ENCODE data around the gene MYADML2. TPM values are rescaled to one million over a fixed set of nuclear protein-coding genes. Genes with fewer than 3 reads are reported as not detected.

The MYADML2 gene
- total and polyA plus RNA-seq, 2 of the 8 experiments (the other 6 are each of a cell fraction or from before 2014, with no cell fraction given), result 0.26 to 0.47 TPM

DNA sequence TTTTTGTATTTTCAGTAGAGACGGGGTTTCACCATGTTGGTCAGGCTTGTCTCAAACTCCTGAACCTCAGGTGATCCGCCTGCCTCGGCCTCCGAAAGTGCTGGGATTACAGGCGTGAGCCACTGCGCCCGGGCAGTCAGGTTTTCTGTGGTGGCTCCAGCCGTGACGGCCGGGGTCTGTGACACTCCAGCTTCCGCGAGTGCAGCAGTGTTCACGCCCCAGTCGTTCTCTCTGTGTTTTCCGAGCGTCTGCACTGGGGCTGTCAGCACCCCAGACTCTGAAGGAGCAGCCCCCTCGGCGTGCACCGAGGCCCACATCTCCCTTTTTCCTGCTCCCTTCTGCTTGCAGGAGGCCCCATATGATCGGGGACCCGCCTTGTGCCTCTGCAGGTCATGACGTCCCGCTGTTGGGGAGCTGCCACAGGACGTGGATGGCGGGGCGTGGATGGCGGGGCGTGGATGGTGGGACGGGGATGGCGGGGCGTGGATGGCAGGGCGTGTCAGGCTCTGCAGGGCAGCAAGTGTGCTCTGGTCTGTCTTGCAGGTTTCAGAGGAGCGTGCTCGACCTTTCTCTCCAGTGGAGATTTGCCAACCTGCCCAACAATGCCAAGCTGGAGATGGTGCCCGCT is 36.1 kb upstream of the MYADML2 start:
- Histone ChIP-seq H2BK12ac (ENCODE audit: low read depth, low read length) (no peak overlapping the region), H4K5ac (ENCODE audit: insufficient read length, low read depth, low read length) (no peak overlapping the region), H3K56ac (replicated peaks; ENCODE audit: insufficient read length, low read depth, low read length) (no peak overlapping the region), H2BK5ac (ENCODE audit: low read depth, low read length) (no peak overlapping the region), H2BK120ac (replicated peaks; ENCODE audit: low read depth, low read length) (no peak overlapping the region), H2BK20ac (ENCODE audit: low read length) (no peak overlapping the region), H3K27ac (ENCODE audit: low read depth, low read length) (no peak overlapping the region), H2BK15ac (ENCODE audit: low read length) (no peak overlapping the region), H3K4me2 (ENCODE audit: insufficient read depth in 1 of 2, low read depth in 2 of 2, low read length in 2 of 2) (no peak overlapping the region), H3K23ac (ENCODE audit: insufficient read length) (no peak overlapping the region), H3K27me3 (replicated peaks in 1 of 4; ENCODE audit: control insufficient read depth in 3 of 4, extremely low read depth in 1 of 4, insufficient read depth in 3 of 4, low read length in 3 of 4) (no peaks in the 10 kb centered on the region), H4K20me1 (replicated peaks in 1 of 2; ENCODE audit: control insufficient read depth in 1 of 2, insufficient read depth in 2 of 2, low read length in 2 of 2) (peaks cover 0 to 8% of the 10 kb centered on the region in 2 experiments), H3K18ac (ENCODE audit: extremely low read depth, low read length) (no peak overlapping the region), H3K79me1 (ENCODE audit: low read depth, low read length) (0 out of 2 replicates have a peak, but pooled peaks cover 3% of the 10 kb centered on the region), H4K8ac (ENCODE audit: extremely low read depth, insufficient read depth, low read length) (no peak overlapping the region), H4K91ac (replicated peaks; ENCODE audit: insufficient read length, low read length) (no peak overlapping the region), H3K9ac (replicated peaks in 1 of 4; ENCODE audit: extremely low read depth in 1 of 4, low read depth in 3 of 4, low read length in 3 of 4) (no peak overlapping the region), H3K4me3 (ENCODE audit: extremely low read depth in 1 of 4, insufficient read depth in 2 of 4, low read depth in 3 of 4, low read length in 4 of 4) (no peak overlapping the region), H3K36me3 (ENCODE audit: control insufficient read depth in 2 of 4, insufficient read depth in 4 of 4, low read length in 3 of 4) (peaks cover 2 to 25% (median 16%) of the 10 kb centered on the region in 4 experiments; a peak in 6 of 8 replicates), H3K4me1 (replicated peaks in 1 of 4; ENCODE audit: control insufficient read depth in 3 of 4, insufficient read depth in 4 of 4, low read length in 3 of 4) (peaks cover 0 to 3% (median under 1%) of the 10 kb centered on the region in 4 experiments; a peak in 4 of 7 replicates), H3K9me3 (ENCODE audit: insufficient read depth in 2 of 2, low read depth in 1 of 2, low read length in 1 of 2) (no peaks in the 10 kb centered on the region), H3K14ac (ENCODE audit: insufficient read length) (no peak overlapping the region), H2AK5ac (ENCODE audit: low read depth, low read length) (no peak overlapping the region), H3K79me2 (ENCODE audit: control insufficient read depth in 1 of 2, insufficient read depth in 2 of 2, low read length in 2 of 2) (0 out of 4 replicates have a peak, but pooled peaks cover 0 to 4% of the 10 kb centered on the region in 2 experiments), H2AFZ (ENCODE audit: low read length) (no peak overlapping the region), H3K23me2 (ENCODE audit: low read depth, low read length) (peaks cover 2% of the 10 kb centered on the region; the same call in 1 of the 2 replicates), H3K4ac (replicated peaks; ENCODE audit: insufficient read length, low read depth, low read length) (no peak overlapping the region)
- 92% methylated on average over 23 of the region's 35 CpGs; no CpG with 5 or more reads in 1 of the 2 experiments for WGBS, 2 experiments (ENCODE audit: extremely low coverage in 1 of 2, insufficient coverage in 1 of 2, insufficient read length in 1 of 2, insufficient replicate concordance in 2 of 2, low coverage in 1 of 2, low lambda C conversion rate in 2 of 2, missing lambda C conversion rate in 1 of 2)
- no peak for FAIRE-seq
- POLR2A ChIA-PET (ENCODE audit: partially characterized antibody), result interaction anchor here (0.7 to 1.4 kb wide), 2 partner anchors 15 to 260 kb away, joined by 3 to 4 read pairs; no protein-coding TSS in a partner anchor
- CTCF ChIA-PET (ENCODE audit: partially characterized antibody), result interaction anchor here (0.6 to 1.8 kb wide), 5 partner anchors 9 to 55 kb away, joined by 3 to 5 read pairs (median 3); no protein-coding TSS in a partner anchor
- no peak for DNase-seq (ENCODE audit: low read depth in 1 of 2, low spot score in 2 of 2)
- TF ChIP-seq SIRT6 (IDR thresholded peaks at IDR 0.05; ENCODE audit: low read length) (no peak), GTF2F1 (IDR thresholded peaks at IDR 0.05; ENCODE audit: borderline replicate concordance, low read depth, low read length) (no peak), JUN (IDR thresholded peaks at IDR 0.05; ENCODE audit: low read depth, low read length) (no peak), HDAC2 (IDR thresholded peaks at IDR 0.05; ENCODE audit: borderline replicate concordance in 1 of 2, low read depth in 2 of 2, low read length in 2 of 2) (no peak)
- TF ChIP-seq, protein P1, sequence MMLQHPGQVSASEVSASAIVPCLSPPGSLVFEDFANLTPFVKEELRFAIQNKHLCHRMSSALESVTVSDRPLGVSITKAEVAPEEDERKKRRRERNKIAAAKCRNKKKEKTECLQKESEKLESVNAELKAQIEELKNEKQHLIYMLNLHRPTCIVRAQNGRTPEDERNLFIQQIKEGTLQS (IDR thresholded peaks at IDR 0.05; ENCODE audit: insufficient read depth, low read depth, low read length), result no peak
- TF ChIP-seq, protein P2, sequence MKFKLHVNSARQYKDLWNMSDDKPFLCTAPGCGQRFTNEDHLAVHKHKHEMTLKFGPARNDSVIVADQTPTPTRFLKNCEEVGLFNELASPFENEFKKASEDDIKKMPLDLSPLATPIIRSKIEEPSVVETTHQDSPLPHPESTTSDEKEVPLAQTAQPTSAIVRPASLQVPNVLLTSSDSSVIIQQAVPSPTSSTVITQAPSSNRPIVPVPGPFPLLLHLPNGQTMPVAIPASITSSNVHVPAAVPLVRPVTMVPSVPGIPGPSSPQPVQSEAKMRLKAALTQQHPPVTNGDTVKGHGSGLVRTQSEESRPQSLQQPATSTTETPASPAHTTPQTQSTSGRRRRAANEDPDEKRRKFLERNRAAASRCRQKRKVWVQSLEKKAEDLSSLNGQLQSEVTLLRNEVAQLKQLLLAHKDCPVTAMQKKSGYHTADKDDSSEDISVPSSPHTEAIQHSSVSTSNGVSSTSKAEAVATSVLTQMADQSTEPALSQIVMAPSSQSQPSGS (IDR thresholded peaks at IDR 0.05; ENCODE audit: low read length), result no peak
- TF ChIP-seq, protein P3, sequence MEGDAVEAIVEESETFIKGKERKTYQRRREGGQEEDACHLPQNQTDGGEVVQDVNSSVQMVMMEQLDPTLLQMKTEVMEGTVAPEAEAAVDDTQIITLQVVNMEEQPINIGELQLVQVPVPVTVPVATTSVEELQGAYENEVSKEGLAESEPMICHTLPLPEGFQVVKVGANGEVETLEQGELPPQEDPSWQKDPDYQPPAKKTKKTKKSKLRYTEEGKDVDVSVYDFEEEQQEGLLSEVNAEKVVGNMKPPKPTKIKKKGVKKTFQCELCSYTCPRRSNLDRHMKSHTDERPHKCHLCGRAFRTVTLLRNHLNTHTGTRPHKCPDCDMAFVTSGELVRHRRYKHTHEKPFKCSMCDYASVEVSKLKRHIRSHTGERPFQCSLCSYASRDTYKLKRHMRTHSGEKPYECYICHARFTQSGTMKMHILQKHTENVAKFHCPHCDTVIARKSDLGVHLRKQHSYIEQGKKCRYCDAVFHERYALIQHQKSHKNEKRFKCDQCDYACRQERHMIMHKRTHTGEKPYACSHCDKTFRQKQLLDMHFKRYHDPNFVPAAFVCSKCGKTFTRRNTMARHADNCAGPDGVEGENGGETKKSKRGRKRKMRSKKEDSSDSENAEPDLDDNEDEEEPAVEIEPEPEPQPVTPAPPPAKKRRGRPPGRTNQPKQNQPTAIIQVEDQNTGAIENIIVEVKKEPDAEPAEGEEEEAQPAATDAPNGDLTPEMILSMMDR (IDR thresholded peaks at IDR 0.05; ENCODE audit: control extremely low read depth in 1 of 3, insufficient read depth in 1 of 3, low read depth in 1 of 3, low read length in 3 of 3), result no peak
